Upper lobe of left lung (tissue), 4 donors: ENCODE results near the gene FAM234A.
"Not testable (repeated sequence)": the region's sequence is repeated elsewhere in the genome, so short reads cannot be mapped to it uniquely, and the experiment has no call there.

Experiments
- CTCF ChIP-seq, 6 experiments: fragments of 450-650 bp in 4 of 6; fragments of 200-600 bp in 2 of 6; sonication (generic) in 2 of 6; IDR thresholded peaks; one replicate each; pipeline ENCODE4 v1.5.1; 2016 to 2019; ENCODE audit warnings: antibody characterized with exemption in 6 of 6
- POLR2A ChIP-seq, 4 donors: fragments of 450-650 bp; IDR thresholded peaks; one replicate each; pipeline ENCODE4 v1.5.1; 2016 to 2017; ENCODE audit warnings: antibody characterized with exemption in 4 of 4, mild to moderate bottlenecking in 2 of 4
- POLR2AphosphoS5 ChIP-seq, 2 donors: sonication (generic); formaldehyde crosslinking; IDR thresholded peaks; one replicate each; pipeline ENCODE4 v1.5.1; 2017; ENCODE audit warnings: antibody characterized with exemption in 2 of 2

GRCh38 chr16:204046-204445, 30.6 kb upstream of the FAM234A start:
- TF ChIP-seq CTCF, POLR2A, POLR2AphosphoS5 (IDR thresholded peaks at IDR 0.05): not testable (repeated sequence)
